Mammary epithelial cell (primary cell): ENCODE results near the gene MAGOH.

Experiments
- EZH2 ChIP-seq: IDR thresholded peaks from 2 replicates; pipeline ENCODE4 v1.6.1; 2012; ENCODE audit warnings: low read length, inconsistent platforms, borderline replicate concordance
- TF ChIP-seq, protein P1 (sequence below), 2 donors: IDR thresholded peaks in 1 of 2; conservative IDR thresholded peaks in 1 of 2; 2 replicates each; pipeline ENCODE4 v1.5.1; 2011 to 2012; ENCODE audit warnings: inconsistent platforms in 2 of 2, low read length in 2 of 2, mild to moderate bottlenecking in 2 of 2, control low read depth in 1 of 2, low read depth in 1 of 2; ENCODE audit not compliant: insufficient read depth in 1 of 2; ENCODE audit errors: extremely low read depth in 1 of 2

DNA sequence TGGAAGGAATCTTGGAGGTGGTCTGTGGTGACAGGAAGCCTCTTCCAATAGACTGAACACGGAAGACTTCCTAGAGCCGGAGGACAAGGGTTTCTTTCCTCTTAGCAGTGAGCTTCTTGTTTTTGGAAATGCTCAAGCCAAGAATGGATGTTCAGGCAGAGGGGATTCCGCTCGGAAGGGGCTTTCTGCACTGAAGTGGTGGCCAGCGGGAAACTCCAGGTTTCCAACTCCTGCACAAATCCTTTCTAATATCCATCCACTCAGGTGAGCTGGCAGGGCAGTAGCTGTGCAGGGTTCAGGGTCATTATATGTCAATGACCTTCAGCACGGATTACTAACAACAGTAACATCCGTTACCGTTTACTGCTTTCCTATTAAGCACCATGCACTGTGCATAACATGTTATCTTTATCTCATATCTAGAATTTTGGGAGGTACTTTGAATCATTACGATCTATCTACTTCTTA, 42.3 kb downstream of the MAGOH start:
- TF ChIP-seq, protein P1, sequence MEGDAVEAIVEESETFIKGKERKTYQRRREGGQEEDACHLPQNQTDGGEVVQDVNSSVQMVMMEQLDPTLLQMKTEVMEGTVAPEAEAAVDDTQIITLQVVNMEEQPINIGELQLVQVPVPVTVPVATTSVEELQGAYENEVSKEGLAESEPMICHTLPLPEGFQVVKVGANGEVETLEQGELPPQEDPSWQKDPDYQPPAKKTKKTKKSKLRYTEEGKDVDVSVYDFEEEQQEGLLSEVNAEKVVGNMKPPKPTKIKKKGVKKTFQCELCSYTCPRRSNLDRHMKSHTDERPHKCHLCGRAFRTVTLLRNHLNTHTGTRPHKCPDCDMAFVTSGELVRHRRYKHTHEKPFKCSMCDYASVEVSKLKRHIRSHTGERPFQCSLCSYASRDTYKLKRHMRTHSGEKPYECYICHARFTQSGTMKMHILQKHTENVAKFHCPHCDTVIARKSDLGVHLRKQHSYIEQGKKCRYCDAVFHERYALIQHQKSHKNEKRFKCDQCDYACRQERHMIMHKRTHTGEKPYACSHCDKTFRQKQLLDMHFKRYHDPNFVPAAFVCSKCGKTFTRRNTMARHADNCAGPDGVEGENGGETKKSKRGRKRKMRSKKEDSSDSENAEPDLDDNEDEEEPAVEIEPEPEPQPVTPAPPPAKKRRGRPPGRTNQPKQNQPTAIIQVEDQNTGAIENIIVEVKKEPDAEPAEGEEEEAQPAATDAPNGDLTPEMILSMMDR (conservative IDR thresholded peaks at IDR 0.05 in 1 of 2, IDR thresholded peaks at IDR 0.05 in 1 of 2; ENCODE audit: extremely low read depth in 1 of 2, insufficient read depth in 1 of 2, low read depth in 1 of 2, low read length in 2 of 2) = no peak
- TF ChIP-seq EZH2 = no peak
